ENCODE measurements around the gene ATP5F1C. TPM values are rescaled to one million over a fixed set of nuclear protein-coding genes. Genes with fewer than 3 reads are reported as not detected.

The ATP5F1C gene
- total RNA-seq, 4 donors from 2014 or later, result 193 to 492 (median 332) TPM

GRCh38 chr10:7750222-7750621 is 37.8 kb upstream of the ATP5F1C start:
- no peaks in the 10 kb centered on the region for H3K27me3 ChIP-seq
- TF ChIP-seq CTCF (IDR thresholded peaks at IDR 0.05) (no peak), POLR2AphosphoS5 (IDR thresholded peaks at IDR 0.05) (no peak), POLR2A (IDR thresholded peaks at IDR 0.05) (no peak), EP300 (IDR thresholded peaks at IDR 0.05; ENCODE audit: low read depth) (no peak)
- no peaks in the 10 kb centered on the region for H3K9me3 ChIP-seq
- intact Hi-C loops (cut with DNase I; ENCODE audit: low total_unique reads), result no loop called here
- peaks cover 0 to 32% (median 13%) of the 10 kb centered on the region in 4 donors for H3K36me3 ChIP-seq
- in situ Hi-C loops (cut with MboI; ENCODE audit: low pct_ligation_motif_present in 1 of 4, low pct_unique_long_range_greater_than_20kb in 1 of 4, low sequenced_read_pairs in 3 of 4), result no loop called here
- DNase-seq, result no peak
- no peak overlapping the region for H3K27ac ChIP-seq
- WGBS, 2 donors (ENCODE audit: low coverage in 1 of 2), result 91 to 93% methylated on average over 4 to 5 of the region's 5 CpGs
- H3K4me1 ChIP-seq, result no peaks in the 10 kb centered on the region
- no peak overlapping the region for H3K4me3 ChIP-seq

- intact Hi-C loops (cut with DNase I; ENCODE audit: low total_unique reads), result no loop called here
- Histone ChIP-seq H3K4me3 (no peak overlapping the region), H3K36me3 (peaks cover 0 to 38% (median 16%) of the 10 kb centered on the region in 4 donors), H3K27me3 (no peaks in the 10 kb centered on the region), H3K4me1 (no peaks in the 10 kb centered on the region), H3K27ac (no peak overlapping the region), H3K9me3 (no peaks in the 10 kb centered on the region)
- DNase-seq, result no peak
- 83 to 87% methylated on average over 1 to 6 of the region's 6 CpGs for WGBS, 2 donors (ENCODE audit: low coverage in 1 of 2)
- no peak for TF ChIP-seq EP300 (IDR thresholded peaks at IDR 0.05; ENCODE audit: low read depth)
- TF ChIP-seq POLR2AphosphoS5 (IDR thresholded peaks at IDR 0.05), result no peak
- TF ChIP-seq CTCF (IDR thresholded peaks at IDR 0.05), result no peak
- TF ChIP-seq POLR2A (IDR thresholded peaks at IDR 0.05), result no peak
- in situ Hi-C loops (cut with MboI; ENCODE audit: low pct_ligation_motif_present in 1 of 4, low pct_unique_long_range_greater_than_20kb in 1 of 4, low sequenced_read_pairs in 3 of 4), result no loop called here
Measured at GRCh38 chr10:7752251-7752650, 35.7 kb upstream of the ATP5F1C start.

GRCh38 chr10:7755103-7755502 is 32.9 kb upstream of the ATP5F1C start:
- intact Hi-C loops (cut with DNase I; ENCODE audit: low total_unique reads) (no loop called here), in situ Hi-C loops (cut with MboI; ENCODE audit: low pct_ligation_motif_present in 1 of 4, low pct_unique_long_range_greater_than_20kb in 1 of 4, low sequenced_read_pairs in 3 of 4) (no loop called here)
- Histone ChIP-seq H3K4me1 (no peaks in the 10 kb centered on the region), H3K4me3 (no peak overlapping the region), H3K36me3 (peaks cover 0 to 64% (median 27%) of the 10 kb centered on the region in 4 donors), H3K27ac (no peak overlapping the region), H3K27me3 (no peaks in the 10 kb centered on the region), H3K9me3 (no peaks in the 10 kb centered on the region)
- DNase-seq, result no peak
- 97 to 100% methylated on average over 2 to 3 of the region's 3 CpGs for WGBS, 2 donors (ENCODE audit: low coverage in 1 of 2)
- no peak for TF ChIP-seq EP300 (IDR thresholded peaks at IDR 0.05; ENCODE audit: low read depth)
- TF ChIP-seq CTCF (IDR thresholded peaks at IDR 0.05), result no peak
- TF ChIP-seq POLR2AphosphoS5 (IDR thresholded peaks at IDR 0.05), result no peak
- TF ChIP-seq POLR2A (IDR thresholded peaks at IDR 0.05), result no peak

GRCh38 chr10:7756360-7756992 is 31.5 kb upstream of the ATP5F1C start:
- intact Hi-C loops (cut with DNase I; ENCODE audit: low total_unique reads), result no loop called here
- peak; percentile 20 for DNase-seq
- H3K36me3 ChIP-seq, result peaks cover 0 to 78% (median 33%) of the 10 kb centered on the region in 4 donors
- no peak overlapping the region for H3K4me3 ChIP-seq
- in situ Hi-C loops (cut with MboI; ENCODE audit: low pct_ligation_motif_present in 1 of 4, low pct_unique_long_range_greater_than_20kb in 1 of 4, low sequenced_read_pairs in 3 of 4), result no loop called here
- H3K9me3 ChIP-seq, result no peaks in the 10 kb centered on the region
- no peaks in the 10 kb centered on the region for H3K27me3 ChIP-seq
- no peaks in the 10 kb centered on the region for H3K4me1 ChIP-seq
- no peak for TF ChIP-seq POLR2A (IDR thresholded peaks at IDR 0.05)
- TF ChIP-seq CTCF (IDR thresholded peaks at IDR 0.05), result peak in 4 of 5 experiments; percentile 30 to 42 (median 40)
- 55 to 59% methylated on average over 5 to 7 of the region's 7 CpGs for WGBS, 2 donors (ENCODE audit: low coverage in 1 of 2)
- H3K27ac ChIP-seq, result no peak overlapping the region

Measured in transverse colon (tissue), 4 donors.